GM18951 (cell line): ENCODE results near the gene PTH1R.

Experiments used
- POLR2A ChIP-seq: IDR thresholded peaks from 4 replicates; pipeline ENCODE4 v1.6.1; 2011; ENCODE audit warnings: mild to moderate bottlenecking; ENCODE audit not compliant: insufficient read length, insufficient read depth; ENCODE audit errors: extremely low read depth
- in situ Hi-C: fragments of 300-500 bp; cut with MboI; formaldehyde crosslinking; loops from one replicate; pipeline ENCODE4 v1.12.0; 2022; ENCODE audit warnings: low sequenced_read_pairs, mixed read lengths, inconsistent platforms; ENCODE audit not compliant: unreplicated experiment

Gene PTH1R

GRCh38 chr3:46946856-46947545 is 69.5 kb downstream of the PTH1R start:
- no peak for TF ChIP-seq POLR2A
- in situ Hi-C loops = no loop called here

- TF ChIP-seq POLR2A = no peak
- in situ Hi-C loops = no loop called here
Measured at GRCh38 chr3:46947546-46947901, 70.0 kb downstream of the PTH1R start.

DNA sequence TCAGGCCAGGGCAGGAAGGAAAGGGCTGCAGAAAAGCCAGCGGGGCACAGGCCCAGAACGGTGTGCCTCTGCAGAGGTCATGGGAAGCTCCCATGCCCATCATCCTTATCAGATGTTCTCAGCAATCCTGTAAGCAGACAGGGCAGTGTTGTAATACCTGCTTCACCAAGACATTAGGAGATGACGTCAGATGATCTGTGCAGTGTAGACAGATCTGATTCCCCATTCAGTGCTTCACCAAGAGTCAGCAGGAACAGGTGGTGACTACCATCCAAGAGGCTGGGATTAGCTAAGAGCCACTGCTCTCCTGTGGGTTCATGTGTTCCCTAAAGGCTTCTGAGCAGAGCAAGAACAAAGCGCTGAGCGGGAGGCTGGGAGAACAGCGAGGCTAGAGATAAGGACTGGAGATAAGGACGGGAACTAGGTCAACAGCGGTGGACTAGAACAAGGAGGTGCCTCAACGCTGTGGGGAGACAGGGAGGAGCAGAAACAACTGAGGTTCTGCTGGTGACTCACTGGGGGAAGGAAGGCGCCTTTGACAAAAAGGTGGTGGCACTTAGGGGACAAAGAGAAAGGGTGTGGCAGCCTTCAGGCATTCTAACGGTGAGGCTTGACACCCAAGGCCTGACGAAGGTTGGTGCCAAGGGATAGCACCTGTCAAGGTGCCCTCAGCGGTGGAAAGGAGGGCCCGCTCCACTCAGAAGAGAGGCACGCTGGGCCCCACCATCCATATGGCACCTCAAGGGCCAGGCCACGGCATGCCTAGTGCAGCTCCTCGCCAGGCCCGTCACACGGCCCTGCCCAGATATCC is 70.7 kb downstream of the PTH1R start:
- in situ Hi-C loops = no loop called here
- TF ChIP-seq POLR2A = no peak

DNA sequence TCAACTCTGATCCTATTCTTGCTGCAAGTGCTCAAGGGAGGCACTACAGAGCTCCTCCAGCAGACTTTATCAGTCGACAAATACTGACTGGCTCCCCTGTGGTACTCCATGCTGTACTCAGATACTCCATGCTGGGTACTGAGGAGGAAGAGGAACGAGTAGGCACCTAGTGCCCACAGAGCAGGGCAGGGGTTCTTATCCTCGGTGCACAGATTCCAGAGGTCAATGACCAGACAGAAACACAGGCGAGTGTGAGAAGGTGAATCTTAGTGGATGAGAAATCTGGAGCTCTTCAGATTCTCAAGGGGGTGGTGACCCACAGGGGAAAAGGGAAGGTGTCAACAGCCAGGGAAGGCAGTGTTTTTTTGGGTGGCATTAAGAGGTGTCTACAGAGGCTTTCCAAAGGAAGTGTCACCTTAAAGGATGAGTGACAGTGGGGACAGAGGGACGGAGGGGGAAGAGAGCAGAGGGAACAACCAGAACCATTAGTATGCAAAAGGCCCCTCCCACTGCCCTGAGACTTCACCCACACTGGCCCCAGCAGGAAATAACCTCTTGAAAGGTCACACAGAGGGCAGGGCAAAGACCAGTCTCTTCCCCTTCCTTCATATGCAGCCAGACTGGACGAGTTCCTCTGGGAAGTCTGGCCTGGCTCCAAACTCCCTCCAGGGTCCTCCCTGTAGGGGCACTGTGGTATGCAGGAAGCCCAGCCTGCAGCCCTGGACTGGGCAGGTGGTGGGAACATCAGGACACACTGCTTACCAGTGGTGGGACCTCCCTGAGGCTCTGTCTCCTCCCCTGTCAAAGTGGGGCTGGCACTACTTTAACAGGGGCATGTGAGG is 71.5 kb downstream of the PTH1R start:
- in situ Hi-C loops = no loop called here
- no peak for TF ChIP-seq POLR2A

- in situ Hi-C loops = no loop called here
- no peak for TF ChIP-seq POLR2A
Measured at GRCh38 chr3:46950177-46950576, 72.7 kb downstream of the PTH1R start.

- in situ Hi-C loops = no loop called here
- no peak for TF ChIP-seq POLR2A
Measured at GRCh38 chr3:46950650-46951241, 73.2 kb downstream of the PTH1R start.

DNA sequence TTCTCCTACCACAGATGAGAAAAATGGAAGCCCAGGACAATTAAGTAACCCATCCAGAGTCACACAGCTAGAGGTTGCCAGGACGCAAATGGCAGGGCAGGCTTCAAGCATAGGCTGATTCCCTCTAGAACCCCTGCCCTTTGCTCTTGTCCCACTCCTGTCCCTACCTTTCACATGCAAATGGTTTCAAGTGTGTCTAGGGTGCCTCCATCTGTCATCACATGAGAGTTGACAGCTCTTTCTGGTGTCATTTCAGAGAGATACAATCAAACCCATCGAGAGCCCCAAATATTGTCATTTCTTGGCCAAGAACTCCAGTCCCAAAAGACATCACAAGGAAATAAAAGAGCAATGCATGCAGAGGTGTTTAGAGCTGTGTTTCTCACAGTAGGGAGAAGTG is 75.3 kb downstream of the PTH1R start:
- no peak for TF ChIP-seq POLR2A
- in situ Hi-C loops = no loop called here
